ENCODE data around the gene NUDT14.

The NUDT14 gene

GRCh38 chr14:105212541-105213300 is 31.6 kb upstream of the NUDT14 start:
- DNase-seq (ENCODE audit: low read depth): no peak

DNA sequence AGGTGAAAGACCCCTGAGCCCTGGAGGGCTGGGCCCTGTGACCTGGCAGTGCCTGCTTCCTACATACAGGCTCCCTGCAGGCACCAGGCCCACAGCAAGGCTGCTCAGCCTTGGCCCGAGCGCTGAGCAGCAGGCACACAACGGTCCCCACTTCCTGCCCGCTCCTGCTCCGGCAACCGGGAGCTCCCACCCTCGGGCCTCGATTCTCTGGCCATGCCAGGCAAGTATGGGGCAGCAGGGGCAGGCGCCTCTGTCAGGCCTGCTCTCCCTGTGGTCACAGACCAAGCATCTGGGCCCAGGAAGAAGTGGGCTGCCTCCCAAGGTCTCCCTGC is 30.6 kb upstream of the NUDT14 start:
- no peak for DNase-seq (ENCODE audit: low read depth)

DNA sequence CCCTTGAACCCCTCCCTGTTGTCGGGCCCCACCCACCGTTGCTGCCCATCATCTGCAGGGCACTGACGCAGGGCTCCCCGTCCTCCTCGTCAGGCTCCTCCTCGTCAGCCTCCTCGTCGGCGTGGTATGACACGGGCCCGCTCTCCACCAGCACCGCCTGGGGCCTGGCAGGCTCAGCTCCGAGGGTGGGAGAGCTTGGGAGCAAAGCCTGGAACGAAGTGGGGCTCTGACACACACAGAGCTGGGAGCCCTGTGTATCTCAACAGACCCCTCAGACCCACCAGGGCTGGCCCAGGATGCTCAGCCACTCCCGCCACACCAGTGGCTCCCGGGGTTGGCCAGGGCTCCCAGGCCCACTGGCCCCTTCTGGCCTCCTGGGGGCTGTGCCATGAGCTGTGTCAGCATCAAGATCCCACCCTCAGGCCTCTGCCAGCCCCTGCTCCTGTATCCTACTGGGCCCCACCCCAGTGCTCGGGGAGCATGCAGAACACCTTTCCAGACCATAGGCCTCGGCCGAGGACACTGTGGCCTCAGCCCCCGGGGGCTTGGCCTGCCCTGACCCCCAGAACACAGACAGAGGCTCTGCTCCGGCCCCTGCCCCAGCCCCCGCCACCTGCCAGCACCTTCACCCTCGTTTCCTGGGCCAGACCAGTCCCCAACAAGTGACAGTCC is 30.1 kb upstream of the NUDT14 start:
- DNase-seq (ENCODE audit: low read depth): no peak

DNA sequence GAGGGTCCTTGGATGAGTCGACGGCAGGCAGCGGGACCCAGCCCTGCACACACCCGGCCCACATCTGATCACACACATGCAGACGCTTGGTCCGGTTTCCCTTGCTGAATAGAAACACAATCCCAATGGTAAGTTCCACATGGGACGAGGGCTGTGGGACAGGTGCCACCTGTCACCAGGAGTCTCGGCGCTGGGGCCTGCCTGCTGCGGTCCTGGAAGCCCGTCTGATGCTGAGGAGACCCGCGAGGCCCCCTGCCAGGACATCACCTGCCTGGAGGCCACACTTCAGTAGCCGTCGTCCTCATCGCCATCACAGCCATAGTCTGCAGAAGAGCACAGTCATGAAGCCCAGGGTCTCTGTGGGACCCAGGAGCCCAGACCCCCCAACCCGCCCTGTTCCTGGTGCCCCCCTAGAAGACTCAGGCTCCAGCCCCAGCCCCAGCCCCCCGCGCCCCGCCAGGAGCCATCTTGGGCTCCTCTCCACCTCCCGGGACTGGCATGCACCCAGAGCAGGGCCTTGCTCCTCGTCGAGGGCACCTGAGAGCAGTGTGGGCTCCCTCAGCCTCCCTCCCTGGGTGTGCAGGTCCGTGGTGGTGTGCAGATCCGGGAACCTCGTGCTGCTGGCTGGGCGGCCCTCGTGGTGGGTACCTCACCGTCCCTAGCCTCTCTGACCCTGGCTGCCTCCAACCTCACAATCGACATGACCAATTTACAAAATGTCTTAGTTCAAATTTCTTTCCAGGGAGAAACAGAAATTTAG is 29.3 kb upstream of the NUDT14 start:
- DNase-seq (ENCODE audit: low read depth): no peak

DNA sequence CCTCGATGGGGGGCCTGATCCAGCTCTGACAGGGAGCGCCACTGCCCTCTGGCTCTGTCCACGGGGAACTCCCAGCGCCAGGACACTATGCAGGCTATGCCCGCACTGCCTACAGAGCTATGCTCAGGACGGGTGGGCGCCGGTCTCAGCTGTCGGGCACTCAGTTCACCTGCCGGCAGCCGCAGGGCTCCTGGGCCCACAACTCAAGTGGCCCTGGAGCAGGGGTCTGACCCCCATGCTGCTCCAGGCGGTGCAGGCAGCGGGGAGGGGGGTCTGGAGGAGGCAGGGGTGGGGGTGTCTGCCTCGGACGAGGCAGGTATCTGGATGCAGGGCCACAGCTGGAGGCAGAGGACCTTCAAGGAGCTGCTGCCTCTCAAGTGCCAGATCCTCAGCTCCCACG is 28.5 kb upstream of the NUDT14 start:
- DNase-seq (ENCODE audit: low read depth): no peak

DNA sequence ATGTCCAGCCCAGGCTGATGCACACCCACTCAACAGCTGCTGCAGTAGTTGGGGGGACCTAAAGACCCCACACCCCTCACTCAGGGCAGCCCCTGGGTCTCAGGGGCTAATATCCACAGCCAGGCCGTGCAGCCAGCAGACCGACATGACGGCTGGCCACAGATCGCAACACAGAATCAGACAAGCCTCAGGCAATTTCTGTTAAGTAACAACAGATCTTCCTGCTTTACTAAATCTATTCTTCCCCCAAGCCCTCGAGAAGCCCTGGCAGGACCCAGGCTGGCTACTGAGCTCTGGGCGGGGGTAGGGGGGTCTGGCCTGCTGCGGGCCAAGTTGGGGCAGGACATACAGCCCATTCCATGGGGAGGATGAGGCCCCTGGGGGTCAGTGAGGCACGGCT is 28.0 kb upstream of the NUDT14 start:
- DNase-seq (ENCODE audit: low read depth): no peak

GRCh38 chr14:105208738-105209075 is 27.6 kb upstream of the NUDT14 start:
- no peak for DNase-seq (ENCODE audit: low read depth)

DNA sequence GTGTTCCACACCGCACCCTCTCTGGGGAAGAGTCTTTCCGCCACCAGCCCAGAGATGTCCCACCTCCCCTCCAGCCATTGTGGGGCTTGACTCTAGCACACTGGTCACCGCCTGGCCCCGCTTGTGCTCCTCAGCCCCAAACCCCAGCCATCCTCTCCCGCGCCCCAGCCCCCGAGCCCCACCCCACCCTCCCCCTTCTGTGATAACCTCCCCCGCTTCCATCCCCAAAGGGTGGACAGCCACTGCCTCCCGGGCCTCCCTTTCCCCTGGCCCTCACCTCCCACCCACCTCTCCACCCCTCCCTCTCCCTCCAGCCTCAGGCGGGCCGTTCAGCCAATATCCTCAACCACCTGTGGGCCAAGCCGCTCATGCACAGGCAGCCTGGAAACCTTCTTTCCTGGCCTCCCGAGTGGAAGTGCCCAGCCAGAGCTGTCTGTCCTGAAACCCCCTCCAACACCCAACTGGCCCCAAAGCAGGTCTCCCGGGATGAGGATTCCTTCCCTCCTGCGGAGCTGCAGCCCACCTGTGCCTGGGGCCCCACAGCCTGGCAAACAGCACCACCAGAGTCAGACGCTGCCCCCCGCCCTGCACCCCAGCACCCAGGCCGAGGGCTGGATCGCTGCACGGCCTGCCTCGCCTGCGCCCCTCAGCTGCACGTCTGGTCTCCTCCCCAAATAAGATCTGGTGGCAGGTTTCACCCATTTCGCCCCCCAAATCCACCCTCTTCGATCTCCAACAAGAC is 27.1 kb upstream of the NUDT14 start:
- DNase-seq (ENCODE audit: low read depth): no peak

- DNase-seq (ENCODE audit: low read depth): no peak
Observed at GRCh38 chr14:105207460-105207901, 26.4 kb upstream of the NUDT14 start.

DNA sequence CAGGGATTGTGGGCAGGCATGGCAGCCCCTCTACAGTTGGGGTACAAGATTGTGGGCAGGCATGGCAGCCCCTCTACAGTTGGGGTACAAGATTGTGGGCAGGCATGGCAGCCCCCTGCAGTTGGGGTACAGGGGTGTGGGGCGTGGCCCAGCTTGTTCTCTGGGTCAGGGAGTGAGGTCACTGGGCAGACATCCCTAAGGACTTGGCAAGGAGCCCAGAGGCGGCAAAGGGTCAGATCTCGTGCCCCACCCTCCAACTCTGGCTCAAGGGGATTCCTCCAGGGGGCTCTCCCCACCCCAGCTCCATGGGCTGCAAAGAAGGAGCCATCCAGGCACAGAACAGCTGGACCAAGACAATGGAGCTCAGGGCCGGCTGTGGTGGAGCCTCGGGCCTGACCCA is 25.8 kb upstream of the NUDT14 start:
- DNase-seq (ENCODE audit: low read depth): no peak

GRCh38 chr14:105205673-105206208 is 24.6 kb upstream of the NUDT14 start:
- no peak for DNase-seq (ENCODE audit: low read depth)

DNA sequence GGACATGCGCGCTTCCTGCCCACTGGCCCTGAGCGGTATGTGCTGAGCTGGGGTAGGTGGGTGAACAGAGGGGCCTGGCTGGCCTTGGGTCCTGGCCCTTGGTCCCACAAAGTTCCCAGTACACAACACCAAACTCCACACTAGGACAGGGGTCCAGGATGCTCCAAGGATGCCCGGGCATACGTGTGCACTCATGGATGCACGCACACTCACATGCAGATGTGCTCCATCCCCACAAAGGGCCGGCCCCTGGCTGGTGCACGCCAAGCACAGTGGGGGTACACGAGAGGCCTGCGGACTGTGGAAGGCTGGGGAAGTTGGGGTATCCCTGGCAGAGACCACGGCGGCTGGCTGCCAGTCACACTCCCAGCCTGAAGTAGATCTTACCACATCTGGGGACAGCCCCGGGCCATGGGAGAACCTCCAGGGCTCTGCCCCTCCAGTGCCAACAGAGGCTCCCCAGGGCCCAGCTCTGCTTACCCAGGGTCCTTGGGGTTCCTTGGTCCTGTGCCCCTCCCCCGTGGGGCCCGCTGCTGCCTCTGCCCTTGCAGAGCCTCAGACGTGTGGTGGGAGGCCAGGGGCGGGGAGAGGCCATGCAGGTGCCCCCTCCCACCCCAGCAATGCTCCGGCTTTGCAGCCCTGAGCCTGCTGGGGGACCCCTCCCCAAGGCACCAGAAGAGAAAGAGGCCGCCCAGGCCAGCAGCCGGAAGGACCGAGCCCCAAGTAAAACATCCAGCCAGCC is 24.0 kb upstream of the NUDT14 start:
- no peak for DNase-seq (ENCODE audit: low read depth)

GRCh38 chr14:105204206-105204930 is 23.3 kb upstream of the NUDT14 start:
- DNase-seq (ENCODE audit: low read depth): peak; percentile 5

GRCh38 chr14:105203701-105204100 is 22.6 kb upstream of the NUDT14 start:
- DNase-seq (ENCODE audit: low read depth): no peak

- peak; percentile 22 for DNase-seq (ENCODE audit: low read depth)
Observed at GRCh38 chr14:105203057-105203531, 22.0 kb upstream of the NUDT14 start.

- no peak for DNase-seq (ENCODE audit: low read depth)
Observed at GRCh38 chr14:105201925-105202513, 20.9 kb upstream of the NUDT14 start.

GRCh38 chr14:105201156-105201924 is 20.2 kb upstream of the NUDT14 start:
- no peak for DNase-seq (ENCODE audit: low read depth)

DNA sequence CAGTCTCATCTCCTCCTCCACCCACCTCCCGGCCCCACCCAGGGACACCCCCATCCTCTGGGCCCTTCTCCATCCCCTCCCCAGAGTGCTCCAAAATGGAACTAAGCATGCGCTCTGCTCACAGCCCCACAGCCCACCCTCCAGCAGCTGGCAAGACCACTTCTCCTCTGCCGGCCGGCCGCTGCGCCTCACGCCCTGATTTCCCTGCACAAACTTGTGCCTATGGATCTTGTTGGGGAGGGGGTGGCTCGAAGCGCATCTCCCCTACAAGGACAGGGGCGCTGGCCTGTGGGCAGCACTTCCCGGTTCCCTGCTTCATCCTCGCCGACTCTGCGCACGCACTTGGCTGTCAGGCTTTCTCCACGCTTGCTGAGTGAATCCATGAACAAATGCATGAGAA is 19.5 kb upstream of the NUDT14 start:
- no peak for DNase-seq (ENCODE audit: low read depth)

DNA sequence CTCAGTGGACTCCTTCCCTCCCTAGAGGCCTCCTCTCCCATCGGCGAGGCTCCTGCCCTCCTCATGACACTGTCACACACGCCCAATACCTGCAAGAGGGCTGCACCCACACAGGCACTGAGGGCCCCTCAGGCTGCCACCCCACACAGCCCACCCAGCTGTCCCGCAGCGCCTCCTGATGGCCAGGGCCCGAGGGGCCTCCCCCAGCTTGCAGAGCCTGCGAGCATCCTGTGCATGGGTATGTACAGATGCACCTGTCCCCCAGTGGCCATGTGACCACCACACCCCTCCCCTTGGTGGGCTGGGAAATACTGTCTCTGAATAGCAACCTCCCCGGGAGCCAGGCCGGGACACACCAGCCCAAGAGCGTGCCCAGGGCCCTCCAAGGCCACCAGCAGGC is 19.0 kb upstream of the NUDT14 start:
- no peak for DNase-seq (ENCODE audit: low read depth)

DNA sequence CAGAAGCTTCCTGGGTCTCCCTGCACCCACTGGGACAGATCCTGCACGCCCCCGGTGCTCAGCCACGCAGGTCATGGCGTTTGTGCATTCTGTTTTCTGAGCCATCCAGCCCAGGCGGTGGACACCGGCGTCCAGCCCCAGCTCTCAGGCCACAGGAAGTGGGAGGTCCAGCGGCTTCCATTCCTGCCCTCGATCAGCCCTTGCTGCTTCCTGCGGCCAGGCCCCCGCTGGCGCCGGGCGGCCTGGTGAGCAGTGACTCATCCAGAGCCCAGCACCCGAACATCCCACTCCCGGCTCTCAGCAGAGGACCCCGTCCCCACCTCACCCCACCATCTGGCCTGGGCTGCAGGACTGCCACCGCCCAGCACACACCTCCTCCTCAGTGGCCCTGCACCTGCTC is 18.0 kb upstream of the NUDT14 start:
- no peak for DNase-seq (ENCODE audit: low read depth)
